HG03175 (cell line): ENCODE measurements around the gene IGFALS.
A peak's percentile ranks its signal among the peaks of the same experiment; 100 is the strongest.

Experiments
- ATAC-seq: cut with Tn5 transposase; IDR thresholded peaks from one replicate; pipeline ENCODE4 v1.9.1; 2021; ENCODE audit warnings: mild to moderate bottlenecking, moderate library complexity; ENCODE audit not compliant: unreplicated experiment

The IGFALS gene

DNA sequence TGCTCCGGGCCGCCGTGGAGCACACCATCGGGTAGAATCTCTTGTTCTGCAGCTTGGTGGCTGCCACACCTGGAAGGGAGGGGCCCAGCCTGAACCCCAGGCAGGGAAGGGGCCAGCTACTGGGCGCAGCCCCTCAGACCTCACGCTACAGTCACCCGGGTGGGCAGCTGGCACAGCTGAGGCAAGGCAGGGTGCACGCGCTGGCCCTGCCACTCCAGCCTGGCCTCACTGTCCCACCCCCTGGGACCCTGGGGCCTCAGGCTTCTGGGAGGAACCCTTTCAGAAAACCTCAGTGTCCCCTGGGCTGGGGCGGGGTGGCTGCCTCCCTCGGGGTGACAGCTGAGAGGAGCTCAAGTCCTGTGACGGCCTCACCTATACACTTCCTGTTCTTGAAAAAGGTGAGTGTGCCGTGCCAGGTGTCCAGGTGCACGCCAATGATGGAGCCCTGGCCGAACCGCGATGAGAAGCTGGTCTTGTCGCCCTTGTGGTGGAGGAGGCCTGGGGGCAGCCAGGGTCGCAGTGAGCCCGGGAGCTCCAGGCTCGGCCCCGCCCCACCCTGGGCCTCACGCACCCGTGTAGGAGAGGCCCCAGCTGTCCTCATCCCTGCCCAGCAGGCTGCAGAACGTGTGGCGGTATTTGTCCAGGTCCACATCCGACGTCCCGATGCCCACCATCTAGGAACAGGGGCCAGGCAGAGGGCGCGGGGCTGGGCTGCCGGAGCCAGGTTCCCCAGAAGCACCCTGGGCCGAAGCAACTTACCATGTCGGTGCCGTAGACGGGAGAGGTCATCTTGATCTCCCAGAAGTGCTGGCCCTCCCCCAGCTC, 15.9 kb downstream of the IGFALS start:
- ATAC-seq = no peak

DNA sequence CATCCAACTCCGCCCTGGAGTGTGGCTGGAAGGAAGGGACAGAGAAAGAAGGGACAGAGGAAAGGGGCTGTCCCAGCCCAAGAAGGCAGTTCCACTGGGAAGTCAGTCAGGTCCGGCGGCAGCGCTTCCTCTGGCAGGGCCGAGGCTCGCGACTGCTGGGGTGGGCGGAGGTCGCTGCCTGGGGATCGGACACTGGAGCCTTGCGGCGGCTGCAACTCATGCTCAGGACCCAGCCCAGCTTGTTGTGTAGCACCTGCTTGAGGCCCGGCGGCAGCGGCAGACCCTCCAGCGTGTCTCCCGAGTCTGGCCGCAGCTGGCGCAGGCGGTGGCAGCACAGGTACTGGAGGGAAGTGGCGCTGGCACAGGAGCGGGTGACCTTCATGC, 16.5 kb downstream of the IGFALS start:
- no peak for ATAC-seq

DNA sequence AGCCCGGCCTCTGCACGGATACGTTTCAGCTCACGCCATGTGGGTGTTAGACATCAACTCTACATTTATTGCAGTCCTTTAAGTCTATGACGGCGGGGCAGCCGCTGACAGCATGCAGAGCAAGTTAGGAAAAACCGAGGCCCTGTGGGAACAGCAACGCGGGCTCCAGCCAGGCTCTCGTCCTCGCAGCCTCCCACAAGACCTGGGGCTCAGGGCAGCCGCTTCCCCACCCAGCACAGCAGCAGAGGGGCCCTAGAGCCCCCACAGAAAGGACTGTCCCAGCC, 16.9 kb downstream of the IGFALS start:
- ATAC-seq = no peak

DNA sequence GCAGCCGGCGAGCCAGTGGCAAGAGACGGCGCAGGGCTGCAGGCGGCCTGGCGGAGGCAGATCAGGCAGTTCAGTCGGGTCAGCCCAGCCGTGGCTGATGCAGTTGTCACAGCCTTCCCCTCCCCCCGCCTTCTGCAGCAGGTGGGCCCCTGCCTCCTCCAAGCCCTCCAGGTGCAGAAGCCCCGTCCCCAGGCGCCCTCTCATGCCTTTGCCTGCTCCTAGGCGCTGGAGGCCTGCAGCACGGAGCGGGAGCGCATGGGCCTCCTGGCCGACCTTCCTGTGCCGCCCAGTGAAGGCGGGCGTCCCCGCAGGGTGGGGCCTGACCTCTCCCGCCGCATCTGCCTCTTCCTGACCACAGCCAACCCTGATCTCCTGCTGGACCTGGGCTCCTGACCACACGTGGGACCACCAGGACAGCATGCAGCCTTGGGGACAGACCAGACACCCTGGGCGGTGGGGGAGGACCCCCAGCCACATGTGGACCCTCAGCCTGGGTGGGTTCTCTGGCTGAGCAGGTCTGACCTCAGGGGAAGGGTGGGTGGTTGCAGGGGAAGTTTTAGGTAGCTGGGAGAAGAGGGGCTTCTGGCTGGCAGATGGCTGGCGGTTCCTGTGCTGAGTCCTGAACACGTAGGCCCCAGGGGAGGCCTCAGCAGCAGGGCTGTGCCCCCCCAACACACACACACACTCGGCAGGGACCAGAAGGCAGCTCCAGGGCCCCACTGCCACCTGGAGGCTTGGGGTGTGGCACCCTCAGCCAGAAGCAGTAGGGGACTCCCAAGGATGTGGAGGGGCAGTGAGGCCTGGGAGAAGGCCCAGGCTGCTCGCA, 17.4 kb downstream of the IGFALS start:
- ATAC-seq = no peak

DNA sequence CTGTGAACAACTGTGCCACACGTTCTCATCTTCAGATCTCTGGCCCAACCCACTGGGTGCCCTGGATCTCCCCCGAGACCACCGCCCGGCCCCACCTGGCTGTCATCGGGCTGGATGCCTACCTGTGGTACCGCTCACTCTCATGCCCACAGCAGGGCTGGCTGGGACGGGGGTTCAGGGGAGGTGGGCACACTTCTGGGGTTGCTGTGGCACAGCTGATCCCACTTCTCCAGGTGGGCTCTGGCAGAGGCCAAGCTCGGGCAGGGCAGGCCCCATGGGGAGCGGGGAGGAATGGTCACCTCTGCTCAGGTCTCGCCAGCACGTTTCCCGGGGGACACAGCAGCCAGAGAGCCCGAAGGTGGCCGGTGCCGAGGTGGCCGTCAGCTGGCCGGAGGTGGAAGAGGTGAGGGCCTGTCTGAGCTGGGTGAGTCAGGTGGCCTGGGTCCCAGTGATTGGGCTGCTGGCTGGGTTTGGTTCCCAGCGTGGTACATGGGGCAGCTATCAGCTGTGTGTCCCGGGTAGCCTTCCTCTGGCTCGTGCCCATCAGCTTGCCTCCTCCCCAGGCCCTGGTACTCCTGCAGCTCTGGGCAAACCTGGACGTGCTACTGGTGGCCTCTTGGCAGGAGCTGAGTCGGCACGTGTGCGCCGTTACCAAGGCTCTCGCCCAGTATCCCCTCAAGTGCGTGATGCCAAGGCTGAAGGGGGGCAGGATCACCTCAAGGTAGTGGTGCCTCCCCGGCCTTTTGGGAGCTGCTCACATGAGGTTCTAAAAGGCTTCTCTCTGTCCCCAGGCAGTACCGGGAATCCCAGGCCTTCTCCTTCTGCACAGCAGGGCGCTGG, 18.3 kb downstream of the IGFALS start:
- no peak for ATAC-seq

DNA sequence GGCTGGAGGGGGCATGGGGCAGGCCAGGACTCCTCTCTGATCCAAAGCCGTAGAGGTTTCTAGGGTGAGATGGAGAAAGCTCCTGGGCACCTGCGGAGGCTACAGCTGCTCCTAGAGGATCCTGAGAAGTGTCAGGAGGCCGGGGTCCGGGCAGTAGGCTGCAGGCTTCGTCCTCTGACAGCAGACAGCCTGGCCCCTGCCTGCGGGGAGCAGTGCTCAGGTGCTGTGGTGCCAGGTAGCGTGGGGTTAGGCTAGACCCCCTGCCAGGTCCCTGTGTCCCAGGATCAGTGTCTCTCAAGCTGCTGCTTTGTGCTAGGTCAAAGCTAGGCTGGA, 19.1 kb downstream of the IGFALS start:
- no peak for ATAC-seq

DNA sequence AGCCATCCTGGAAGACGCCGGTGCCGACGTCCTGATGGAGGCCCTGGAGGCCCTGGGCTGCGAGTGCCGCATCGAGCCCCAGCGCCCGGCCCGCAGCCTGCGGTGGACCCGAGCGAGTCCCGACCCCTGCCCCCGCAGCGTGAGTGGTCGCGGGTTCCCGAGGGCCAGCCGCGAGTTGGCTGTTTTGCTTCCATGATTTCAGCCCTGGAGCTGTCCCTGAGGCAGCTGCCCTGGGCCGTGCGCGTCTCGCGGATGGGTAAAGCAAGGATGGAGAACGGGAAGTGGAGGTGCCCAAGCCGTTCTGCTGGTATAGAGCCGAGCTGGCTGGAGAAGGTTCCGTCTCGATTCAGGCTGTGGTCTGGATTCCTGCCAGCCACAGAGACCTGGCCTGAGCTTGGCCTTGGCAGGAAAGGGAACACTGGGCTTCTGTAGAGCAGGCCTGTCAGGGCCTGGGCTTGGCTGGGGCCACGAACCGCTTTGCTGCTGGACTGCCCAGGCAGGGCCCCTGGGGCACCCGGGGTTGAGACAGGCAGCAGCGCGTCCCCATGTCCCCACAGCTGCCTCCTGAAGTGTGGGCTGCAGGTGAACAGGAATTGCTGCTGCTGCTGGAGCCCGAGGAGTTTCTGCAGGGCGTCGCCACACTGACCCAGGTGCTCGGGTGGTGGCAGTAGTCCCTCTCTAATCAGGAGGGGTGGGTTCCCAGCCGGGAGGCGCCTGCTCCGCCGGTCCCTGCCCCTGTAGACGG, 19.6 kb downstream of the IGFALS start:
- ATAC-seq = no peak

DNA sequence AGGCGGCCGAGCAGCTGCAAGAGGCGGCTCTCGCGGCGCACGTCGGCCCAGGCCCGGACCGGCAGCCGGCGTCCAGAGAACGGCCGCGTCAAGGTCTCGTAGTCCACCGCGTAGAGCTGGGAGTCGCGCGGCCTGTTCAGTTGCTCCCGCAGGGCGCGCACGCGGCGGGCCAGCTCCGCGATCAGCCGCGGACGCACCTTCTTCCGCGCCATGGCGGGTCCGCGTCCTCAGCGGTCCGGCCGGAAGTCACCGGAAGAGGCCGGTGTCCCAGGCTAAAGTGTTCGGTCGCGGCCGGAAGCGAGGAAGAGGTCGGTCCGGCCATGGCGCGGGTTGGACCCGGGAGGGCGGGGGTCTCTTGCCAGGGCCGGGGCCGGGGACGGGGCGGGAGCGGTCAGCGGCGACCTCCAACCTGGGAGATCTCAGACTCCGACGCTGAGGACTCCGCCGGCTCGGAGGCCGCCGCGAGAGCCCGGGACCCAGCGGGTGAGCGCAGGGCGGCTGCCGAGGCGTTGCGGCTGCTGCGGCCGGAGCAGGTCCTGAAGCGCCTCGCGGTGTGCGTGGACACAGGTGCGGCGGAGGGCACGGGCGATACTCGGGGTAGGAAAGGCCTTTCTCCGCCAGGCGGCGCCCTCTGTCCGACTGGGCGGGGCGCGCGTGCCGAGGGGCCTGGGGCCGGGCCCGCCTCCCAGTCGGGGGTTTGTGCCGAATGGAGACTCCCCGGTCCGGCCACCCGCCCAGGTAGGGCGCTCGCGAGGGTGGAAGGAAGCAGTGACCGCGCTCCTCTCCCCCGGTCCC, 20.4 kb downstream of the IGFALS start, which contains the start of gene MRPS34:
Gene MRPS34 (minus strand): TSS at position 227 of the 795 bp plus-strand sequence. CDS start 15 bp downstream, at position 212.
- peak; percentile 54 for ATAC-seq

DNA sequence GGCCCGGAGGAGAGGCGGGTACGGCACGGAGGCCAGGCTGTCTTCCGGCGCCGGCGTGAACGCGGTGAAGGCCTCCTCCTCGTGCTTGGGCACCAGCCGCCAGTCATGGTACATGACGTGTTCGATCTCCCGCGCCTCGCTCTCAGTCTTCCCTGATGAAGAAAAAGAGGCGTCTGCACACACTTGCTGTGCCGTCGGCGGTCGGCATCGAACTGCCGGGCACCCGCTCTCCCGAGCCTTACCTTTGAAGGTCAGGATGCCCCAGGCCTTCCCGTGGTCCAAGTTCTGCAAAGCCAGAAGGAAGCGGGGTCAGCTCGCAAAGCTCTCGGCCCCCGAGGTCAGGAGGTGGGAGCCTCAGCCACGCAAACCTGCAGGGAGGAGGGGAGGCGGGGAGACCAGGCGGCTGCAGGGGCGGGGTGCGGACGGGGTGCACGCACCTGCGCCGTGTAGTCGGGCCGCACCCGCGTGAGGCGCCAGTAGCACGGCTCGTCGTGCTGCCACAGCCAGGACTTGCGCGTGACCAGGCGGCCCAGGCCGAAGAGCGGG, 21.1 kb downstream of the IGFALS start, which contains the start of gene EME2:
Gene EME2 (plus strand): TSS at position 449 of the 546 bp plus-strand sequence. CDS start 418 bp downstream, outside the sequence.
- ATAC-seq = no peak

DNA sequence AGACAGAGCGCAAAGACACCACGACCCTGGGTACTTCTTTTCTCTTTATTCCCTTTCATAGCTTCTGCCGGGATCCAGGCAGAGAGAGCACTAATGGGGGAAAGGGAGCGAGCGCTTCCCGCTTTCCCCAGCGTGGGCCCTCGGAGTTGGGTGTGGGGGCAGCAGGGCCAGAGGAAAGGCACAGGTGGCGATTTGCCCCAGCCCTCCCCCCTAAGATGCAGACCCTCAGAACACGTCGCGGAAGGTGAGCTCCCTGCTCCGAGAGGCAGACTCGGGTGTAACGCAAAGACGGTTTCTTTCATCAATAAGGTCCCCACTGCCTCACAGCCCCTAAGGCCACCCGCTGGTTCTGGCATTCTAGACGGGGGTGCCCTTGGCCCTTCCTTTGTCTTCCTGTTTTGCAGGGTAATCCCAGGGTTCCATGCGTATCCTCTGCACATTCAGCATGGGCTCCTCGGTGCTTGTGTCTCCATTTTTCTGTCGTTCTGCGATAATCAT, 21.6 kb downstream of the IGFALS start:
- no peak for ATAC-seq

DNA sequence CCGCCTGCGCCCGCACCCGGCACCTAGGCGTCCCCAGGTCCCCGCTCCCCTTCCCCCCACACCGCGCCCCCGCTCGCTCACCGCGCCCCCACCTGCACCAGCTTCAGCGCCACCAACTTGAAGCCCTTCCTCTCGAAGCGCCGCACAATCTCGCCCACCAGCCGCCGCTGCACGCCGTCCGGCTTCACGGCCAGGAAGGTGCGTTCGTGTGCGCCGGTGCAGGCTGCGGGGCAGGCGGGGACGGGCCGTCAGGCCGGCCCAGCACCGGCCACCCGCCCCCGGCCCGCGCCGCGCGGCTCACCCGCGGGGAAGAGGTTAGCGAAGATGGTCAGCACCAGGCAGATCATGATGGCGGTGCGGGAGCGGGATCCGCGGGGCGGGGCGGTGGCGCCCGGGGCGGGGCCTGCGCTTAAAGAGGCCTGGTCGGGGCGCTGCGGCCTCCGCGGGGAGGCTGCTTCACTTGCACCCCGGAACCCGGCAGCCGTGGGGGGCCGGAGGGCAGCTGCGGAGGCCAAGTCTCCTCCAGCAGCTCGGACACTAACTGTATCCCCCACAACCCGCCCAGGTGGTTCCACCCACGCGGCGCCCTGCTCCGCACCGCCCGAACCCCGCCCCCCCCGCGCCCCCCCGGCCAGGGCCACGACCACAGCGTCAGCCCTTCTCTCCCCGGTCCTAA, 22.2 kb downstream of the IGFALS start, which contains the start of gene NME3:
Gene NME3 (minus strand): TSS at position 356 of the 676 bp plus-strand sequence. CDS start 9 bp downstream, at position 347.
- ATAC-seq = no peak

DNA sequence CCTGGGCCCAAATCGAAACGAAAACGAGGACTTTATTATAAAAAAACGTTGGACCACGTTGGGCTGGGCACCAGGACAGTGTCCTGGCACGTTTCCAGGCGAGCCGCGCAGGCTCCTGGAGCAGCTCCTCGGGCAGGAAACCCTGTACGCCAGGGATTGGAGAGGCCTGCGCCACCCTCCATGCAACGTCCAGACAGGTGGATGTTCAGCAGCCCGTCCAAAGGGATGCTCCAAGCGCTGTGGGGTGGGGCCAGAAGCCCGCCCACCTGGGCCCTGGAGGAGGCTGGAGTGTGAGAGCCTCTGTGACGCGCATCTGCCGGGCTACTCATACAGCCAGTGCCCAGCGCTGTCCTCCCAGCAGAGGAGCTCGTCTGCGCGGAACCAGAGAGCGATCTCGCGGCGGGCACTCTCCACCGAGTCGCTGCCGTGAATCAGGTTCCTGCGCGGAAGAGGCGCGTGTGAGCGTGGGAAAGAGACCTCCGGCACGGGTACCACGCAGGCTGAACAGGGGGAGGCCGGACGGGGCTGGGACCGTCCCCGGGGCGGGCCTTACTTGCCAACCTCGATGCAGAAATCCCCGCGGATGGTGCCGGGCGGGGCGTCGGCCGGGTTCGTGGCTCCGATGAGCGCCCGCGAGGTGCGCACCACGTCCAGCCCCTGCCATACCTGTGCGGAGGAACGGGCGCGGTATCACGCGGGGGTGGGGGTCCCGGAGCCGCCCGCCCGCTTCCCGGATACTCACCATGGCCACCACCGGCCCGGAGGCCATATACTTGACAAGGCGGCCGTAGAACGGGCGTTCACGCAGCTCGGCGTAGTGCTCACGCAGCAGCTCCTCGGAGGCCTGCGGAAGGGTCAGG, 22.9 kb downstream of the IGFALS start:
- ATAC-seq = no peak

DNA sequence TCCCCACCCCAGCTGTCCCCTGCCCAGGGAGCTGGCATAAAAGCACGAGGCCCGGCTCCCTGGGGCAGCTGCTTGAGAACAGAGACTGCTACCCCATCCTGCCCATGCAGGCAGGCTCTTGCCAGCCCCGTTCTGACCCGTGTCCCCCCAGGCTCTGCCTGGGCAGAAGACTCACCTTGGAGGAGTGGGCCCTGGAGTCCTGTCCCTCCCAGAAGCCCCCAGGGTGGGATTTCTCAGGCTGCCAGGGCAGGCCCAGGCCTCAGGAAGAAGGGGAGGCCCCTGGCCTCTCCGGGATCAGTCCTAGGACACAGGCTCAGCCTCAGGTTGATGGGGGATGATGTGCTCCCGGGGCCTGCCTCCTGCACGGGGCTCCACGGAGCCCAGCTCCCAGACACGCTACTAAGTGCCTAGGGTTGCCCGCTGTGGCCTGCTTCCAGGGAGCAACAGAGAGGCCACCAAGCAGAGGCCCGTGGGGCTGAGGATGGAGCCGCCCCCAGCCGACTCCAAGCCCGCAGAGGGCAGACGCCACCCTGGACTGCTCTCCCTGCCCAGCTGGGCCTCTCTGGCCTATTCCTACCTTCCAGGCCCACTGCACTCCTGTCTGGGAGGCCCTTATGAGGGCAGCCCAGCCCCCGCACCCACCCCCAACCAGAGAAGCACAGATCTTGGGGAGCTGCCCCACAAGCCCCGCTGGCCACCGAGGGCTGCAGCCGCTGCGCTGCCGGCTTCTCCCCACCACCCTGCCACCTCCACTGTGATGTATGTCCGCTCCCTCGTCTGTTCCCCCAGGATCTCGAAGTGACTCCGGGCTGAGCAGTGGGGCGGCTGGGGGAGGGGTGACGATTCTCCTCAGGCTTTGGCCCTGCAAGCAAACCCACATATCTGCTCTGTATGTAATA, 23.9 kb downstream of the IGFALS start:
- no peak for ATAC-seq

DNA sequence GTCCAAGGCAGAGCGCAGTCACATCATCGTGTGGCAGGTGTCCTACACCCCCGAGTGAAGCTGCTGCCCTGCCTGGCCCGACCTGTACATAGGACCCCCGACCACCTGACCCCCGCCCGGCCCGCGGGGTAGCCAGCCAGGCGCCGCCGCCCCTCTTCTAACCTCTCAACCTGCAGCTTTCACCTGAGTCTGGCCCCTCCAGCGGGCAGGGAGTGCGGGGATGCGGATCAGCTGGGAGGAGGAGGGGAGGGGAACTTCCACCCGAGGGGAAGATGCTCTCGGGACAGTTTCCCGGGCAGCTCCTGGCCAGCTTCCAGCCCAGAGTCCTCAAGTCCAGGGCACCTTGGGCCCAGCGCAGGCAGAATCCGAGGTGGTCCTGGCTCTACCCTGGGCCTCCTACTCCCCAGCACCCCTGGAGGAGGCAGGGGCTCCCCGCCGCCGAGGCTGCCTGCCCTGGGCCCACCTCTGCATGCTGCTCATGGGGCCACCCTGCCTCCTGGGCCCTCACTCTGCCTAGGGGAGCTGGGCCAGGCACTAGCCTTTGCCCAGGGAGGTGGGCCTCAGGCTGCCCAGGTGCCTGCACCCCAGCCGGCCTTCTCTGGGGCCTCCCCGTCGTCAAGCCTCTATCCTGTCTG, 24.6 kb downstream of the IGFALS start:
- ATAC-seq = no peak

DNA sequence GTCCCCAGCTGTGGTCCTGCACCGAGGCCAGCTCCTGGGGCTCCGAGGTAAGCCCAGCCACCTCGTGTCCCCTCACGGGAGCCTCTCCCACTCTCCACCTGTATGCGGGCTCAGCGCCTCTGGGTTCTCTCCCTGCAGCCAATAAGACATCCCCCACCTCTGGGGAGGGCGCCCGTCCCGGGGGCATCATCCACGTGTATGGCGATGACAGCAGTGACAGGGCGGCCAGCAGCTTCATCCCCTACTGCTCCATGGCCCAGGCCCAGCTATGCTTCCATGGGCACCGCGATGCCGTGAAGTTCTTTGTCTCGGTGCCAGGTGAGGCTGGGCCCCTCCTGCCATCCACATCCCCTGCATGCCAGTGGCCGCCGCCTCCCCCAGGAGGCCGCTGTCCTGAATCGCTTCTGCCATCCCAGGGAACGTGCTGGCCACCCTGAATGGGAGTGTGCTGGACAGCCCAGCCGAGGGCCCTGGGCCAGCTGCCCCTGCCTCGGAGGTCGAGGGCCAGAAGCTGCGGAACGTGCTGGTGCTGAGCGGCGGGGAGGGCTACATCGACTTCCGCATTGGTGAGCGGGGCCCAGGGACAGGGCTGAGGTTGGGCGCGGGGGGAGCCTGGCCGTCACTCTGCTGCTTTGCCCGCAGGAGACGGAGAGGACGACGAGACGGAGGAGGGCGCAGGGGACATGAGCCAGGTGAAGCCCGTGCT, 25.3 kb downstream of the IGFALS start:
- no peak for ATAC-seq
